GM19025 (cell line): ENCODE measurements around the gene METTL21A.

Experiments
- ATAC-seq: cut with Tn5 transposase; IDR thresholded peaks from one replicate; pipeline ENCODE4 v1.9.1; 2021; ENCODE audit warnings: mild to moderate bottlenecking, low read depth, moderate library complexity; ENCODE audit not compliant: unreplicated experiment

METTL21A gene

GRCh38 chr2:207565736-207566500 lies 59.3 kb downstream of the METTL21A start:
- ATAC-seq, result no peak
